RWPE1 (cell line): ENCODE data around the gene DSCAML1.

Experiments
- CTCF ChIA-PET: fragments of 350-600 bp; sonication (Branson Sonifier 250); formaldehyde crosslinking; extraction: SDS; loops from one replicate; lab custom pipeline; 2021; lab: Yijun Ruan, JAX
- POLR2A ChIA-PET: fragments of 400-600 bp; formaldehyde crosslinking; extraction: SDS; loops from one replicate; lab custom pipeline; 2020; ENCODE audit warnings: antibody characterized with exemption; ENCODE audit not compliant: low non-redundant PET; lab: Yijun Ruan, JAX
- DNase-seq: peaks from one replicate; pipeline ENCODE4 v3.0.0; 2012; ENCODE audit warnings: low spot score
- H3K27ac ChIP-seq: fragments of 450-650 bp; 2 replicates; pipeline ENCODE4 v1.5.1; 2017
- TF ChIP-seq, protein P1 (sequence below): fragments of 450-650 bp; conservative IDR thresholded peaks from 2 replicates; pipeline ENCODE4 v1.5.1; 2017; ENCODE audit warnings: low read depth, mild to moderate bottlenecking

DSCAML1 gene

DNA sequence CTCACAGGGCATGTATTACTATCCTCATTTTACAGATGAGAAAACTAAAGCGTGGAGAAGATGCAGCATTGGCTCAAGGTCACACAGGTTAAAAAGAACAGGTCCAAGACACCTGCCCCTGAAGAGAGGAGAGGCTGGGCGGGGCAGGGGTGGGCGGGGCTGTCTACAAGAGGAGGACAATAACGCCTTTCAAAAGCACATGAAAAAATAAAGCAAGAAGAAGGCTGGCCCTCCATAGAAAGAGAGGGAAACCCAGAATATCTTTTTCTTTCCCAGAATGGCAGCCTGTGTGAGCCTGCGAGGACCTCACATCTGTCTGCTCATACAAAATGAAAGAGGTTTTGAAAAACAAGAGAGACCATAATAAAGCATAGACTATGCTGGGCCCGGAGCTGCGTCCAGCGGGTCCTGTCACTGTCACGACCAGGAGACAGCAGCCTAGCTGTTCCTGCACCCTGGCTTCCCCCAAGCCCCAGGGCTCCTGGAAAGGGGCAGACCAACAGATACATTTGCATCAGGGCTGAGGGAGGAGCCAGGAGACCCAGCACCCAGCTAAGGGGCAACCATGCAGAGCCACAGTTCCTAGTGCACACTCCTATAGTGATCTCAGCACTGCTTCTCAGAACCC lies 61.6 kb downstream of the DSCAML1 start:
- DNase-seq = no peak
- TF ChIP-seq, protein P1, sequence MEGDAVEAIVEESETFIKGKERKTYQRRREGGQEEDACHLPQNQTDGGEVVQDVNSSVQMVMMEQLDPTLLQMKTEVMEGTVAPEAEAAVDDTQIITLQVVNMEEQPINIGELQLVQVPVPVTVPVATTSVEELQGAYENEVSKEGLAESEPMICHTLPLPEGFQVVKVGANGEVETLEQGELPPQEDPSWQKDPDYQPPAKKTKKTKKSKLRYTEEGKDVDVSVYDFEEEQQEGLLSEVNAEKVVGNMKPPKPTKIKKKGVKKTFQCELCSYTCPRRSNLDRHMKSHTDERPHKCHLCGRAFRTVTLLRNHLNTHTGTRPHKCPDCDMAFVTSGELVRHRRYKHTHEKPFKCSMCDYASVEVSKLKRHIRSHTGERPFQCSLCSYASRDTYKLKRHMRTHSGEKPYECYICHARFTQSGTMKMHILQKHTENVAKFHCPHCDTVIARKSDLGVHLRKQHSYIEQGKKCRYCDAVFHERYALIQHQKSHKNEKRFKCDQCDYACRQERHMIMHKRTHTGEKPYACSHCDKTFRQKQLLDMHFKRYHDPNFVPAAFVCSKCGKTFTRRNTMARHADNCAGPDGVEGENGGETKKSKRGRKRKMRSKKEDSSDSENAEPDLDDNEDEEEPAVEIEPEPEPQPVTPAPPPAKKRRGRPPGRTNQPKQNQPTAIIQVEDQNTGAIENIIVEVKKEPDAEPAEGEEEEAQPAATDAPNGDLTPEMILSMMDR = no peak
- ChIA-PET CTCF (no interaction called here), POLR2A (no interaction called here)
- H3K27ac ChIP-seq = no peak overlapping the region

DNA sequence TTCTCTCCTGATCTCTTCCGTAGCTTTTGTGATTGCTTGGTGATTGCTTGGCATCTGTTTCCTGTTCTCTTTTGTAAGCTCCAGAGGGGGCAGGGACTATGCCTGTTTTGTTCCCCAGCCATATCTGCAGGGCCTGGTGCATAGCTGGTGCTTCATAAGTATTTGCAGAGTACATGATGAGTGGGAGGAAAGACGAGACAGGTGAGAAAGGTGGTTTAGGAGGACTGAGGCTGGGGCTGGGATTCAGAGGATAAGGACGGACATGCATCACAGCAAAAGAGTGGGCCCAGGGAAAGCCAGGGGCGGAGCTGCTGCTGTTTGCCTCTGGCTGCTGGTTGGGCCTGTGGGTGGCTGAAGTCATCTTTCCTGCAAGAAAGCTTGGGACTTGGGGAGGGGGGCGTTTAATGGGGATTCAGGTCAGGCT lies 62.4 kb downstream of the DSCAML1 start:
- POLR2A ChIA-PET = no interaction called here

DNA sequence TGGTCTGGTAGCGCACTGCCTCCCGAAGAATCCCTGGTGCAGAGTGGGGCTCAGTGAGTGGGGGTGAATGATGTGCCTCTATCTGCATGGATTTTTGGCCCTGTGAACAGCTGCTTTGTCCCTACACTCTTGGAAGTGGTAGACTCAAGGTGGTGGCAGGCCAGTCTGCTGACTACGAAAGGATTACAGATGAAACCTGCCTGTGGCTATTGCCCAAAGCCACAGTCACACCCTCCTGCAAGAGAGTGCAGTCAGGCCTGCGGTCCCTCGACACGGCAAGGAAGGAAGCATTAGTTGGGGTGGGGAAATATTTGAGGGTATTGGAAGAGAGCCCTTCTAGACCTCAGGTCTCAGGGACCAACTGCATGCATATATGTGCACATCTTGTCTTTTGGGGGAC lies 63.7 kb downstream of the DSCAML1 start:
- no peak overlapping the region for H3K27ac ChIP-seq
- ChIA-PET CTCF (no interaction called here), POLR2A (no interaction called here)
- TF ChIP-seq, protein P1 = no peak
- DNase-seq = no peak

More for the DNA sequence above, 62.4 kb downstream of the DSCAML1 start:
- TF ChIP-seq, protein P1 = no peak
- DNase-seq = no peak
- no peak overlapping the region for H3K27ac ChIP-seq
- CTCF ChIA-PET = no interaction called here

DNA sequence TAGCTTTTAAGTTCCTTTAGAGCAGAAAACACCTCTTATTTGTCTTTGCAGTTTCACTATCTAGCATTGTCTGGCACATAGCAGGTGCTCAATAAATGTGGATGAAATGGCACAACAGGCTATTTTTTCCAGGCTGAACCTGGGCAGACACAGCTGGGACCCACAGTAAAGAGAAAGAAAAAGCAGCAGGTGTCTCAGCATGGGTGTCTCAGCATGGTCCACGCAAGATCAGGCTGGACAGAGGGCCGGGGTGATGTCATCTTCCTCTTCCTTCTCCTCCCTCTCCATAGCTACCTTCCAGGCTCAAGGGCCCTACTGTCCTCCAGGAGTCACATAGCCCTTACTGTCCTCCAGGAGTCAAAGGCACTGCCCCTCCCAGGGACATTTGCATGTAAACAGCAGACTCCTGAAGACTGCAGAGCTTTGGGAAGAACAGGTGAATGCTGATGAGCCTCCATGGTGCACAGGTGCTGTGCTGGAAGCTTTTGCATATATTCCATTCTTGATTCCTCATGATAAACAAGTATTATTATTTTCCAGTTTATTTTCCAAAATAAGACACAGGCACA lies 65.2 kb downstream of the DSCAML1 start:
- ChIA-PET POLR2A (no interaction called here), CTCF (no interaction called here)
- H3K27ac ChIP-seq = no peak overlapping the region
- DNase-seq = no peak
- TF ChIP-seq, protein P1 = no peak

DNA sequence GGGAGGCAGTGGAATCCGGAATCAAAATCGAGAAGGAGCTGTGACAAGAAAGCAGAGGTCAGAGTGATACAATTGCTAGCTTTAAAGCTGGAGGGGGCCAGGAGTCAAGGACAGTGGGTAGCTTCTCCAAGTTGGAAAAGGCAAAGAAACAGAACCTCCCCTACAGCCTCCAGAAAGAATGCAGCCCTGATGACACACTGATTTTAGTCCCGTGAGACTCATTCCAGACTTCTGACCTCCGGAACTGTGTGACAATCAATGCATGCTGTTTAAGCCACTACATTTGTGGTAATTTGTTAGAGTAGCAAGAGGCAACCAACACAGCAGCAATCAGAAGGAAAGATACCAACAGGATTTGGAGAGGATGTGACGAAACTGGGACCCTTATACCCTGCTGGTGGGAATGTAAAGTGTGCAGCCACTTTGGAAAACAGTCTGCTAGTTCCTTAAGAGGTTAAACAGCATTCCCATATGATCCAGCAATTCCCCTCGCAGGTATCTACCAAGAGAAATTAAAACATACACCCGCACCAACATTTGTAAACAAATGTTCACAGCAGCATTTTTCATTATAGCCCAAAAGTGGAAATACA lies 66.7 kb downstream of the DSCAML1 start:
- no peak for DNase-seq
- CTCF ChIA-PET = interaction anchor here (0.7 kb wide), 1 partner anchor 20 kb away, joined by 3 read pairs; no protein-coding TSS in a partner anchor
- POLR2A ChIA-PET = no interaction called here
- TF ChIP-seq, protein P1 = no peak
- no peak overlapping the region for H3K27ac ChIP-seq

DNA sequence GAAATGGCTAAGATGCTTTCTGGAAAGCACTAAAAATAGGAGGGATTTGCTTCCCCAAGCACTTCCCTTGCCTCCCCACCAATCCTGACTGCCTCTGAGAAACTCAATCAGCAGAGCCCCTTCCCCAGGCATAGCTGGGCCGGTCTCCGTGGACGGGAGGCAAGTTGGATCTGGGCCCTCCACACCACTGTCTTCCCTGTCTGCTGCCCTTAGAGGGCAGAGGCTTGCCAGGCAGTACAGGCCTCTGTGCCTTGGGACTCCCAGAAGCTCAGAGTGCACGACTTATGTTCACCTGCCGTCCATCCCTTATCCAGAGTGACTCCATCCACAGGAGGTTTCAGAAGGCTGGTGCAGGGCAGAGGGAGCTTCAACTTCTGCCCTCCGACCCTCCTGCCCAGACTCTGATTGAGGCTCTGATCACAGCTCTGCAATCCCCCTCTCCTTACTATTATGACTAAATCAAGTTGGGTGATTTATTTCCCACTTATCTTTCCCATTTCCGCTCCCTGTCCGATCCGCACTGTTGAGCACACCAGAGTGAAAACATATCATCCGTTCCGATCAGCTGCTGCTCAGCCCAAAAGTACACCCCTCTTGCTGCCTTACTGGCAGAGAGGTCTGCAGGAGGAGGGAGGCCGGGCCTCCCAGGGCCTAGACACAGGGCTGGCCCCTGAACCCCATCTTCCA lies 71.8 kb downstream of the DSCAML1 start:
- ChIA-PET POLR2A (no interaction called here), CTCF (no interaction called here)
- TF ChIP-seq, protein P1 = no peak
- H3K27ac ChIP-seq = no peak overlapping the region
- DNase-seq = no peak
